H1 (cell line): ENCODE results near the gene CCDC198. TPM values are rescaled to one million over a fixed set of nuclear protein-coding genes. Genes with fewer than 3 reads are reported as not detected.

Source experiments
- CTBP2 ChIP-seq: IDR thresholded peaks from 2 replicates; pipeline ENCODE4 v1.7.0; 2011; ENCODE audit warnings: borderline replicate concordance, mild to moderate bottlenecking, moderate library complexity, mixed read lengths, low read length; ENCODE audit not compliant: insufficient read depth, insufficient read length
- polyA plus RNA-seq, 7 experiments: library from polyadenylated mRNA; depleted of rRNA in 3 of 7; stranded (reverse) in 5 of 7; unstranded in 2 of 7; fragments of >200 nt in 5 of 7; fragments of 200-250 nt in 2 of 7; gene quantifications; 1 replicate in 5 of 7; 2 replicates in 1 of 7; 4 replicates in 1 of 7; pipeline versions ENCODE4 v1.2.1 to v1.2.3, GENCODE V29; 2011 to 2013; ENCODE audit warnings: missing spikeins in 2 of 7, mixed read lengths in 2 of 7
- total RNA-seq: library from RNA; stranded (reverse); fragmentation: NEBNext Ultra II Directional; extraction: Animal tissue kit (Norgen Biotek cat#: 25700); gene quantifications from 2 replicates; pipeline ENCODE4 v1.2.1, GENCODE V29; 2021

The CCDC198 gene
- total and polyA plus RNA-seq, 2 of the 8 experiments (the other 6 are each of a cell fraction or from before 2014, with no cell fraction given), result not detected

- no peak for TF ChIP-seq CTBP2
- TF ChIP-seq, all 59 proteins: peak for 0
Measured at GRCh38 chr14:57470909-57471308, 22.7 kb downstream of the CCDC198 start (continued).
